Heart right ventricle (tissue), 16 donors: ENCODE data around the gene SHANK1. TPM values are rescaled to one million over a fixed set of nuclear protein-coding genes. Genes with fewer than 3 reads are reported as not detected.

ENCODE experiments used
- ATAC-seq, 8 donors: fragments of 200-7000 bp; cut with Tn5 transposase; one replicate each; pipeline ENCODE4 v1.9.1; 2020; ENCODE audit warnings: mild to moderate bottlenecking in 8 of 8, moderate library complexity in 8 of 8, moderate number of reproducible peaks in 1 of 8
- DNase-seq, 2 donors: peaks; one replicate each; pipeline ENCODE4 v3.0.0-alpha.2; 2020
- H3K27ac ChIP-seq, 10 donors: fragments of 200-600 bp; sonication (generic) in 2 of 10; one replicate each; pipeline versions ENCODE4 v1.5.0 to v1.8.0; 2020 to 2022; ENCODE audit warnings: mild to moderate bottlenecking in 3 of 10
- H3K27me3 ChIP-seq, 7 donors: fragments of 200-600 bp; one replicate each; pipeline ENCODE4 v1.8.0; 2021 to 2022; ENCODE audit warnings: mild to moderate bottlenecking in 2 of 7
- H3K36me3 ChIP-seq, 9 donors: fragments of 200-600 bp; sonication (generic) in 1 of 9; one replicate each; pipeline versions ENCODE4 v1.5.0 to v1.8.0; 2020 to 2022; ENCODE audit warnings: mild to moderate bottlenecking in 2 of 9
- H3K4me1 ChIP-seq, 9 donors: fragments of 200-600 bp; sonication (generic) in 1 of 9; one replicate each; pipeline versions ENCODE4 v1.5.0 to v1.8.0; 2020 to 2022; ENCODE audit warnings: mild to moderate bottlenecking in 4 of 9
- H3K4me3 ChIP-seq, 10 donors: fragments of 200-600 bp; sonication (generic) in 2 of 10; one replicate each; pipeline versions ENCODE4 v1.5.0 to v1.8.0; 2020 to 2022; ENCODE audit warnings: mild to moderate bottlenecking in 7 of 10, moderate library complexity in 2 of 10
- H3K9me3 ChIP-seq, 11 donors: fragments of 200-600 bp in 10 of 11; sonication (generic) in 2 of 11; one replicate each; pipeline versions ENCODE4 v1.5.0 to v1.8.0; 2013 to 2022; ENCODE audit warnings: mild to moderate bottlenecking in 2 of 11, control low read depth in 1 of 11, moderate library complexity in 1 of 11
- CTCF ChIP-seq, 9 donors: fragments of 200-600 bp; sonication (generic) in 2 of 9; IDR thresholded peaks; one replicate each; pipeline versions ENCODE4 v1.5.0 to v1.8.0; 2021 to 2022; ENCODE audit warnings: antibody characterized with exemption in 9 of 9, mild to moderate bottlenecking in 5 of 9, moderate library complexity in 1 of 9
- WGBS, 2 donors: extraction: QIAGEN DNeasy Blood & Tissue Kit; methylation state at CpG; one replicate each; pipeline ENCODE4 v1.1.7; 2013; ENCODE audit warnings: inconsistent platforms in 1 of 2; 5-methylcytosine and 5-hydroxymethylcytosine counted together
- intact Hi-C, 10 donors: fragments of 100-400 bp; cut with DNase I; formaldehyde crosslinking; loops; one replicate each; pipeline versions ENCODE4 v1.11.1 to v1.14.2; 2022
- polyA plus RNA-seq, 2 donors: library from polyadenylated mRNA; stranded (reverse); fragments of 200-250 nt; gene quantifications; one replicate each; pipeline ENCODE4 v1.2.3, GENCODE V29; 2013
- total RNA-seq, 10 donors: library from RNA; stranded (reverse); fragmentation: NEBNext Ultra II Directional in 3 of 10; extraction: Animal tissue kit (Norgen Biotek cat#: 25700) in 3 of 10; gene quantifications; one replicate each; pipeline versions ENCODE4 v1.2.1 to v1.2.4, GENCODE V29; 2021 to 2023
- donor health status: Arrhythmogenic right ventricular cardiomyopathy.
- donor health status: ischemic (EF 13 %, LVEDD 7.1; RV severe dilation, severe dysfunction).
- donor health status: healthy with polysubstance abuse.
- donor health status: DM: no; HTN: yes; CAD: no.
- donor health status: DM: no; HTN: no; CAD: no.
- donor health status: ischemic (EF 25% LVEDD 6.9; RV normal size, moderate dysfunction).
- donor health status: ischemic (EF 25% LVEDD 5.7; RV mildly dilated, moderate dysfunction).
- donor health status: healthy.
- donor health status: DM: yes; HTN: yes; CAD: no.
- donor health status: Ischemic cardiomyopathy.
- donor health status: ischemic (EF 35%, LVEDD 5.7; RV mildly dilated, moderate dysfunction).
- donor health status: nonischemic (EF 11% LVEDD 7.7; RV severe dilation, severe dysfunction).
- donor health status: DM: yes; HTN: yes; CAD: no.
- donor health status: PGD.
- donor health status: ischemic (EF 29% LVEDD 5.4; RV normal size, mild dysfunction).
- donor health status: nonischemic (EF 23%, LVEDD 6.1; RV moderate dilation, normal function).

The SHANK1 gene
- total and polyA plus RNA-seq, 12 donors: 0.07 to 1.5 (median 0.37) TPM; not detected in 1

GRCh38 chr19:50711196-50711595 lies 8.4 kb downstream of the SHANK1 start:
- ATAC-seq (no peak), DNase-seq (no peak)
- no peaks in the 10 kb centered on the region for H3K4me1 ChIP-seq
- 85 to 86% methylated on average over 11 of the region's 11 CpGs for WGBS, 2 donors
- H3K36me3 ChIP-seq: no peaks in the 10 kb centered on the region
- TF ChIP-seq CTCF (IDR thresholded peaks at IDR 0.05): no peak
- no peaks in the 10 kb centered on the region for H3K9me3 ChIP-seq
- intact Hi-C loops: no loop called here
- H3K27ac ChIP-seq: no peak overlapping the region
- H3K27me3 ChIP-seq: peaks cover 0 to 60% (median 35%) of the 10 kb centered on the region in 7 donors
- no peak overlapping the region for H3K4me3 ChIP-seq

- ATAC-seq (no peak), DNase-seq (no peak)
- TF ChIP-seq CTCF (IDR thresholded peaks at IDR 0.05): no peak
- H3K27me3 ChIP-seq: peaks cover 0 to 62% (median 31%) of the 10 kb centered on the region in 7 donors
- no peak overlapping the region for H3K27ac ChIP-seq
- intact Hi-C loops: no loop called here
- WGBS, 2 donors: 81 to 85% methylated on average over 5 of the region's 5 CpGs
- H3K36me3 ChIP-seq: no peaks in the 10 kb centered on the region
- H3K4me1 ChIP-seq: no peaks in the 10 kb centered on the region
- no peak overlapping the region for H3K4me3 ChIP-seq
- no peaks in the 10 kb centered on the region for H3K9me3 ChIP-seq
Measured at GRCh38 chr19:50710612-50711011, 9.0 kb downstream of the SHANK1 start.

DNA sequence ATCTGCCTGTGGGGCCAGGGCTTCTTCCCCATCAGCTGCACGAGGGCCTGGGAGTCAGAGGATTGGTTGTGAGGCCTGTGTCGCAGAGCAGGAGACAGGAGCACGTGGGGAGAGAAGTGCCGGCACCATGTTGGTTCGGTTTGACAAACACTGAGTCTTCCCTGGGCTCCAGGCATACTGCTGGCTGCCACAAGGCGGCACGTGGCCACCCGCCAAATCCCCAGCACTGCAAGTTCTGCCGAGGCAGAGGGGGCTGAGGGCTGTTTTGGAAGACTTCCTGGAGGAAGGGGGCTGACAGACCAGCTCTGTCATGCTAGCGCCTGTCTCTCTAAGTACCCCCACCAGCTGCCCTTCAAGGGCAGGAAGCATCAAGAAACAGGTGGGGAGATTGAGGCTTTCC lies 9.5 kb downstream of the SHANK1 start:
- DNase-seq: no peak
- H3K27ac ChIP-seq: no peak overlapping the region
- intact Hi-C loops: no loop called here
- no peaks in the 10 kb centered on the region for H3K4me1 ChIP-seq
- no peaks in the 10 kb centered on the region for H3K36me3 ChIP-seq
- ATAC-seq: no peak
- no peak for TF ChIP-seq CTCF (IDR thresholded peaks at IDR 0.05)
- 53 to 63% methylated on average over 10 of the region's 10 CpGs for WGBS, 2 donors
- no peak overlapping the region for H3K4me3 ChIP-seq
- no peaks in the 10 kb centered on the region for H3K9me3 ChIP-seq
- H3K27me3 ChIP-seq: peaks cover 0 to 62% (median 27%) of the 10 kb centered on the region in 7 donors

DNA sequence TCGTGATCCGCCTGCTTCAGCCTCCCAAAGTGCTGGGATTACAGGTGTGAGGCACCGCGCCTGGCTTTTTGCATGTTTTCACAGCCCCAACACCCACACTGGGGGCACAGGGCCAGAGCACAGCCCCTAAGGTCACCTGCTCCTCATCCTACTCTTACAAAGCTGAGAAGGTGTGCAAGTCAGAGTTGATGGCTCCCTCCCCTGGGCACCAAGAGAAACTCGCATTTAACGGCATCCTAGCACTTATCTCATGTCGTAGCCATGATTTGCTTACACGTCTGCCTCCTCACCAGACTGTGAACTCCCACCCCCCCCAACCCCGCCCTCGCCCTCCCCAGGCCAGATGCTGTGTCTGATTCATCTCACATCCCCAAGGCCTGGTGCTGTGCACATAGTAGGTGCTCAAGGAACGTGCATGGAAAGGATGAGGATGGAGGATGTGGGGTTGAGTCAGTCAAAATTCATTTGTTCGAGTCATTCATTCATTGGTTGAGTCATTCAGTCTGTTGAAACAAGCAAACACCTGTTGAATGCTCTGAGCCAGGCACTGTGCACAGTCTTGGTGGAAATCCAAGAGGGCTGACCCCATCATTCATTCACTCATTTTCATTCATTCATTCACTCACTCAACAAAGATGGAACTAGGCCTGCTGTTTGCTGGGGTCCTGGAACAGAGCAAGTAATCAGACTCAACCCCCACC lies 11.3 kb downstream of the SHANK1 start:
- ATAC-seq (no peak), DNase-seq (no peak)
- no peaks in the 10 kb centered on the region for H3K9me3 ChIP-seq
- H3K27me3 ChIP-seq: peaks cover 3 to 63% (median 35%) of the 10 kb centered on the region in 7 donors
- H3K27ac ChIP-seq: no peak overlapping the region
- no peaks in the 10 kb centered on the region for H3K4me1 ChIP-seq
- WGBS, 2 donors: 62 to 69% methylated on average over 12 of the region's 12 CpGs
- no peaks in the 10 kb centered on the region for H3K36me3 ChIP-seq
- intact Hi-C loops: loop anchor here in 4 of 10 donors (5.0 to 10.0 kb wide), 2 partner anchors 76 to 214 kb away; no protein-coding TSS in a partner anchor
- no peak overlapping the region for H3K4me3 ChIP-seq
- no peak for TF ChIP-seq CTCF (IDR thresholded peaks at IDR 0.05)
